Mesenchymal stem cell (in vitro differentiated cells and primary cell): Measurements from ENCODE around the gene CAPZB.

Source experiments
- DNase-seq: peaks from one replicate; pipeline ENCODE4 v3.0.0-alpha.2; 2013
- H2AFZ ChIP-seq: one replicate; pipeline ENCODE4 v1.6.1; 2013; ENCODE audit warnings: low read depth, mild to moderate bottlenecking, control low read depth, inconsistent platforms, low read length, moderate library complexity
- H2AK5ac ChIP-seq: 2 replicates; pipeline ENCODE4 v1.6.1; 2013; ENCODE audit warnings: low read length, moderate library complexity, mild to moderate bottlenecking, inconsistent platforms; ENCODE audit not compliant: severe bottlenecking
- H2BK120ac ChIP-seq: one replicate; pipeline ENCODE4 v1.6.1; 2013; ENCODE audit warnings: low read depth, mild to moderate bottlenecking, inconsistent platforms, low read length, moderate library complexity
- H2BK12ac ChIP-seq, 2 experiments: one replicate each; pipeline ENCODE4 v1.6.1; 2013; ENCODE audit warnings: inconsistent platforms in 2 of 2, low read length in 2 of 2, mild to moderate bottlenecking in 2 of 2, moderate library complexity in 2 of 2, control low read depth in 1 of 2
- H2BK15ac ChIP-seq: one replicate; pipeline ENCODE4 v1.6.1; 2013; ENCODE audit warnings: mild to moderate bottlenecking, low read depth, inconsistent platforms; ENCODE audit not compliant: poor library complexity, severe bottlenecking
- H2BK5ac ChIP-seq: 2 replicates; pipeline ENCODE4 v1.6.1; 2013; ENCODE audit warnings: low read depth, mild to moderate bottlenecking, low read length, control low read depth, inconsistent platforms; ENCODE audit not compliant: poor library complexity, severe bottlenecking
- H3K14ac ChIP-seq, 2 experiments: one replicate each; pipeline ENCODE4 v1.6.1; 2013; ENCODE audit warnings: inconsistent platforms in 2 of 2, low read length in 2 of 2, control low read depth in 1 of 2, mild to moderate bottlenecking in 1 of 2, moderate library complexity in 1 of 2
- H3K18ac ChIP-seq, 2 experiments: one replicate each; pipeline ENCODE4 v1.6.1; 2013; ENCODE audit warnings: inconsistent platforms in 2 of 2, low read length in 2 of 2, control low read depth in 1 of 2, low read depth in 1 of 2, mild to moderate bottlenecking in 1 of 2
- H3K23ac ChIP-seq, 2 experiments: one replicate each; pipeline ENCODE4 v1.6.1; 2013; ENCODE audit warnings: inconsistent platforms in 2 of 2, low read length in 2 of 2, mild to moderate bottlenecking in 2 of 2, moderate library complexity in 2 of 2, control low read depth in 1 of 2
- H3K27ac ChIP-seq: 2 replicates; pipeline ENCODE4 v1.5.1; 2013; ENCODE audit warnings: mild to moderate bottlenecking, moderate library complexity, low read length, control low read depth, inconsistent platforms; ENCODE audit not compliant: poor library complexity, severe bottlenecking
- H3K27me3 ChIP-seq, 2 experiments: 2 replicates each; pipeline versions ENCODE4 v1.6.1 to v1.7.0; 2013; ENCODE audit warnings: low read length in 2 of 2, mild to moderate bottlenecking in 2 of 2, moderate library complexity in 2 of 2, control low read depth in 1 of 2, inconsistent platforms in 1 of 2; ENCODE audit not compliant: control insufficient read depth in 1 of 2, insufficient read depth in 1 of 2
- H3K36me3 ChIP-seq, 2 experiments: 2 replicates each; pipeline versions ENCODE4 v1.6.1 to v1.7.0; 2013; ENCODE audit warnings: low read length in 2 of 2, control low read depth in 1 of 2, inconsistent platforms in 1 of 2, low read depth in 1 of 2, mild to moderate bottlenecking in 1 of 2; ENCODE audit not compliant: insufficient read depth in 2 of 2, control insufficient read depth in 1 of 2
- H3K4ac ChIP-seq, 2 experiments: one replicate each; pipeline ENCODE4 v1.6.1; 2013; ENCODE audit warnings: inconsistent platforms in 2 of 2, low read length in 2 of 2, mild to moderate bottlenecking in 2 of 2, moderate library complexity in 2 of 2, control low read depth in 1 of 2, low read depth in 1 of 2
- H3K4me1 ChIP-seq: 2 replicates; pipeline ENCODE4 v1.6.1; 2013; ENCODE audit warnings: low read depth, low read length, control low read depth; ENCODE audit not compliant: control insufficient read depth, insufficient read depth
- H3K4me2 ChIP-seq: 2 replicates; pipeline ENCODE4 v1.6.1; 2013; ENCODE audit warnings: low read length, mild to moderate bottlenecking, inconsistent platforms; ENCODE audit not compliant: poor library complexity, severe bottlenecking
- H3K4me3 ChIP-seq, 2 experiments: 2 replicates each; pipeline versions ENCODE4 v1.5.1 to v1.7.0; 2013; ENCODE audit warnings: low read length in 2 of 2, mild to moderate bottlenecking in 2 of 2, control low read depth in 1 of 2, low read depth in 1 of 2; ENCODE audit not compliant: insufficient read depth in 1 of 2
- H3K79me1 ChIP-seq: replicated peaks from 2 replicates; pipeline ENCODE4 v1.6.1; 2013; ENCODE audit warnings: mild to moderate bottlenecking, control low read depth, low read length, inconsistent platforms; ENCODE audit not compliant: poor library complexity, severe bottlenecking
- H3K9ac ChIP-seq: 2 replicates; pipeline ENCODE4 v1.7.0; 2013; ENCODE audit warnings: mild to moderate bottlenecking, low read length, moderate library complexity
- H3K9me3 ChIP-seq: 2 replicates; pipeline ENCODE4 v1.7.0; 2013; ENCODE audit warnings: mild to moderate bottlenecking, low read length; ENCODE audit not compliant: control insufficient read depth
- H4K8ac ChIP-seq: one replicate; pipeline ENCODE4 v1.6.1; 2013; ENCODE audit warnings: inconsistent platforms, mild to moderate bottlenecking, low read length, moderate library complexity
- H4K91ac ChIP-seq: one replicate; pipeline ENCODE4 v1.6.1; 2013; ENCODE audit warnings: mild to moderate bottlenecking, low read length, inconsistent platforms
- WGBS: methylation state at CpG from one replicate; pipeline ENCODE4 v1.1.7; 2013; ENCODE audit warnings: mixed read lengths; 5-methylcytosine and 5-hydroxymethylcytosine counted together

Gene CAPZB

DNA sequence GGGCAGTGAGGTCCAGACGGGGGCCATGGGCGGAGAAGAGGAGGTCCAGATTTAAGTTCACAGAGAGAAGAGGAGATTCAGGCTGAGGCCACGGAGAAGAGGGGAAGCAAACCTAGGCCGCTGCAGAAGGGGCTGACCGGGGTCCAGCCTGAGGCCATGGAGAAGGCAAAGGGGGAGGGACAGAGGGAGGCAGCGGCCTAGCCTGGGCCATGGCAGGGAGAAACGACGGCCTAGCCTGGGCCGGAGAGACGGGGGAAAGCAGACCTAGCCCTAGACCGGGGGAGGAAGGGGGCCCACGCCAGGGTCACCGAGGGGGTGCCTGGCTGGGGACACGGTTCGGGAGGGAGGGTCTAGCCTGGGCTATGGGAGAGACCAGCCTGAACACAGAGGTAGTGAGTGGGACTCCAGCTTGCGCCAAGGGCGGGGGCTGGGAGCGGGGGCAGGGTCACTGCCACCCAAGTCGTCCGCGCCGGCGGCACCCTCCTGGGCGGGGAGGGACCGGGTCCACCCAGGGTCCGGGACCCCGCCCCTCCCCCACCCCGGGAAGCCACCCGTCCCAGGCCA, 459 bp downstream of the CAPZB start:
- WGBS: under 1% methylated on average over 12 of the region's 29 CpGs

DNA sequence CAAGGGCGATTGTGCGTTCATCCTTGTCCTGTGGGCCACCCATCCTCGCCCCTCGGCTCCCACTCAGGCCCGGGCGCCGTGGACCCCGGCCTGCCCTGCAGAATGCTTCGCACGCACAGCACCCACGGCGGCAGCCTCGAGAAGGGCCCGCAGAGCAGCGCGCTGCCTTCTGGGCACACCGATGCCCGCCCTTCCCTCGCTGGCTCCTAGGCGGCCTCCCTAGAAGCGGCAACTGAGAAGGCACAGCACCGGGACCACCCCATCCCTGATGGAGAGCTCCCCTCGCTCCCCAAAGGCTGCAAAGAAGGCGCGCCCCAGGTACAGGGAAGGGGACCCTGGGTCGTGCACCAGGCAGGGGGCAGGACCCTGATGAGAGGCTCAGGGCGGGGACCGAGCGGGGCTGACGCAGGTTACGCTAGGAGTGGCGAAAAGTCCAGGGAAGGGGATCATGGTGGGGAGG, 971 bp downstream of the CAPZB start:
- Histone ChIP-seq H3K18ac (peak overlapping the region; percentile 95 to 96), H4K91ac (peak overlapping the region; percentile 84), H3K9ac (peak overlapping the region; percentile 97), H2BK5ac (peak overlapping the region; percentile 91), H3K23ac (peak overlapping the region; percentile 14 to 92), H3K4me2 (peak overlapping the region; percentile 63), H3K79me1 (peaks cover 1% of the 10 kb centered on the region), H4K8ac (peak overlapping the region; percentile 89), H2AK5ac (peak overlapping the region; percentile 97), H3K4me3 (peak overlapping the region; percentile 90 to 96), H2AFZ (no peak overlapping the region), H3K36me3 (peaks cover 13 to 32% of the 10 kb centered on the region in 2 experiments), H3K14ac (peak overlapping the region in 1 of 2 experiments; percentile 97), H3K9me3 (no peaks in the 10 kb centered on the region), H3K4me1 (peaks cover 41% of the 10 kb centered on the region), H3K4ac (peak overlapping the region in 1 of 2 experiments; percentile 98), H2BK12ac (peak overlapping the region in 1 of 2 experiments; percentile 75), H3K27ac (peak overlapping the region; percentile 83), H3K27me3 (no peaks in the 10 kb centered on the region), H2BK15ac (peak overlapping the region; percentile 97), H2BK120ac (peak overlapping the region; percentile 61)
- 6% methylated on average over 31 of the region's 32 CpGs for WGBS
- DNase-seq: no peak

More for the DNA sequence above, 459 bp downstream of the CAPZB start:
- peak; percentile 52 for DNase-seq
- Histone ChIP-seq H2BK120ac (peak overlapping the region; percentile 98), H4K91ac (peak overlapping the region; percentile 98), H3K4me2 (peak overlapping the region; percentile 63), H2BK15ac (peak overlapping the region; percentile 97), H3K18ac (peak overlapping the region; percentile 95 to 96), H2AFZ (no peak overlapping the region), H3K4me1 (peaks cover 37% of the 10 kb centered on the region), H3K4ac (peak overlapping the region; percentile 94 to 98), H3K14ac (peak overlapping the region in 1 of 2 experiments; percentile 97), H3K27me3 (no peaks in the 10 kb centered on the region), H3K27ac (peak overlapping the region; percentile 83), H3K9ac (peak overlapping the region; percentile 97), H4K8ac (peak overlapping the region; percentile 91), H2AK5ac (peak overlapping the region; percentile 97), H3K23ac (peak overlapping the region; percentile 14 to 92), H3K36me3 (peaks cover 10 to 32% of the 10 kb centered on the region in 2 experiments), H3K4me3 (peak overlapping the region; percentile 90 to 96), H3K9me3 (no peaks in the 10 kb centered on the region), H2BK5ac (peak overlapping the region; percentile 91), H3K79me1 (peaks cover 1% of the 10 kb centered on the region), H2BK12ac (peak overlapping the region in 1 of 2 experiments; percentile 75)

DNA sequence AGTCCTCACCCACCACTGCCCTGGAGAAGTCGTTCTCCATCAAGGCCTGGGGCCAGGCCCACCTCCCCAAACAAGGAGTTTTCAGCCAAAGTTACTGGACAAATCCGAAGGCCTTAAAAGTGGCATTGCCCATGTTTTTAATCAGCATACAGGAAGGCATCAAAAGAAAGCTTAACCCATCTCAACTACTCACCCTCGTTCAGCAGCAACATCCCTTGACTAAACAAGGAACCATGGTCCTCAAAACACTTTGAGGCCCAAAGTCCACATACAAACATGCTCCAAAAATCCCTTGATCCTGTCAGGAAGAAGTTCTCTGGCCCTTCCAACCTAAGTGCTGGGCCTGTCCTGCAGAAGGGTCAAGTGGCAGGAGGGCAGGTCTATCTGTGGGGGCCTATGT, 1.6 kb downstream of the CAPZB start:
- Histone ChIP-seq H4K8ac (no peak overlapping the region), H3K36me3 (peaks cover 18 to 37% of the 10 kb centered on the region in 2 experiments), H3K27ac (no peak overlapping the region), H3K9ac (peak overlapping the region; percentile 97), H3K4me3 (peak overlapping the region in 1 of 2 experiments; percentile 96), H3K4me1 (peaks cover 45% of the 10 kb centered on the region), H2BK15ac (no peak overlapping the region), H3K79me1 (peaks cover 1% of the 10 kb centered on the region), H3K4ac (no peak overlapping the region), H2BK120ac (no peak overlapping the region), H3K18ac (no peak overlapping the region), H3K4me2 (peak overlapping the region; percentile 63), H2BK12ac (no peak overlapping the region), H3K14ac (no peak overlapping the region), H3K27me3 (no peaks in the 10 kb centered on the region), H3K23ac (no peak overlapping the region), H2BK5ac (no peak overlapping the region), H3K9me3 (no peaks in the 10 kb centered on the region), H2AFZ (no peak overlapping the region), H2AK5ac (no peak overlapping the region), H4K91ac (no peak overlapping the region)
- DNase-seq: no peak
- WGBS: 86% methylated on average over 3 of the region's 3 CpGs

DNA sequence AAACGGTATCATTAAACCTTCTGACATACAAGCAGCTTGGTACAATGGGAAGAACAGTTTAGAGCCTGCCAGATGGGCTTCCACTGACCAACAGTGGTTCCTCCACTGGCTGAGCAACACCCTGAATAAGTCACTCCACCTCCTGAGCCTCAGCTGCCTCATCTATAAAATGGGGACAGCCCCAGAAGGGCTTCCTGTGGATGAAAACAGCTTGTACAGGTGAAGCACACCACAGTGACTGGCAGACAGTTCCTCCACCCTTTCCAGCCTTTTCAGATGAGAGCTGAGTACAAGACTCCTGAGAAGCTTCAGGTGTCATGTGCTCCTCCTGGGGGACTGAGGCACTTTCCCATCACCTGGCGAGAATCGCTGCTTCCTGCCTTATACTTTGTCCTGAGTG, 2.1 kb downstream of the CAPZB start:
- Histone ChIP-seq H3K4ac (no peak overlapping the region), H4K8ac (no peak overlapping the region), H2BK120ac (no peak overlapping the region), H3K27ac (no peak overlapping the region), H3K9ac (peak overlapping the region; percentile 97), H3K9me3 (no peaks in the 10 kb centered on the region), H3K36me3 (peaks cover 23 to 41% of the 10 kb centered on the region in 2 experiments), H2BK12ac (no peak overlapping the region), H2BK5ac (no peak overlapping the region), H3K4me1 (peaks cover 45% of the 10 kb centered on the region), H3K79me1 (peaks cover 1% of the 10 kb centered on the region), H3K4me3 (peak overlapping the region in 1 of 2 experiments; percentile 96), H3K23ac (no peak overlapping the region), H3K18ac (no peak overlapping the region), H2BK15ac (no peak overlapping the region), H4K91ac (no peak overlapping the region), H3K4me2 (peak overlapping the region; percentile 63), H2AK5ac (no peak overlapping the region), H2AFZ (no peak overlapping the region), H3K14ac (no peak overlapping the region), H3K27me3 (no peaks in the 10 kb centered on the region)
- 75% methylated on average over 3 of the region's 3 CpGs for WGBS
- DNase-seq: no peak
